Measurements from ENCODE around the gene GABPA. TPM values are rescaled to one million over a fixed set of nuclear protein-coding genes. Genes with fewer than 3 reads are reported as not detected.

The GABPA gene
- polyA plus RNA-seq, 4 donors, result 42.2 to 56.1 (median 54.3) TPM

DNA sequence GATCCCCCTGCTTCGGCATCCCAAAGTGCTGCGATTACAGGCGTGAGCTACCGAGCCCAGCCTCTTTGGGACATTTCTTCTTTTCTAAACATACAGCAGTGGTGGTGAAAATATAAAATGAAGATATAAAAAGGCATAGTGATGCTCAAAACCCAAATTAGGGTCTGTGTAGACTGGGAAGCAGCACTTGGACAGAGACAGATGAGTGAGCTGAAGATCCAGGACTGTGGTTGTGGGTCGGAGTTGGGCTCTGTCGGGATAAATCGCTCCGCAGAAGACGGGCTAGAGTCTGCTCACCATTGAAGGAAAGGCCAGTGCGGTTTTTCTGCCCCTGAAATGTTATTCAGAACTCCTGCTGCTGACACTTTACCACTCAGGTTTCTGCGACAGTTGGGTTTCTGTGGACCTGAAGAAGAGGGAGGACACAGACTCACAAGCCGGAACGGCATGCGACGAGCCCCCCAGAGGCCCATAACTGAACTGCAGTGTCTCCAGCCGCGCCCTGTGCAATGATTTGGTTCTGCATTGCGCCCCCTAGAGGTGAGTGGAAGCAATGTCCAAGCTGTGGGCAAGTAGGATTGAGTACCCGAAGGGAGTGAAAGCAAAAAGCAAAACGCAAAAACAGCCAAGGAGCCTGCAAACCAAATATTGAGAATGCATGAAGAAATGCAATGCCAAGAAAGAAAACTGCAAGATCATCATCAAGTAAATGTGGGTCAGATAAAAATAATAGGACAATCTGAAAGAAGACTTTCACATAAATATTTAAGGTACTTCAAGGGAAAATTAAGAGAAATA is 66.6 kb downstream of the GABPA start:
- peak; percentile 40 to 51 (median 48) for DNase-seq (ENCODE audit: low read depth in 4 of 4, low spot score in 3 of 4)

DNA sequence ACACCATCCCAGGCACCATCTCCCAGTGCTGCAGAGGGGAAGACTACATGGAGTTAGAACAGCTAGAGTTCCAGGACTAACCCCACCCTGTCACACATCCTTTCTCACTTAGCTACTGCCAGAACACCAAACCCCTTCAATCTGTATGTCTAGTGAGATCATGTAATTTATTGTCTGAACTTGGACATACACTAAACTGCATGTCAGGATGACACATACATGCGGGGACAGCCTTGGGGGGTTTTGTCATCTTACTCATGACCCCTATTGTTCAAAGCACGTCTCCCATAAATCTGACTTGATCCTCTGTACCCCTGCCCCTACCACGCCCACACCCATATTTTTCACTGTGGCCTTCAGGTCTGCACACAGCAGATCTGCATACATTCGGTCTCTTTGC is 71.3 kb downstream of the GABPA start:
- DNase-seq (ENCODE audit: low read depth in 4 of 4, low spot score in 3 of 4), result no peak

DNA sequence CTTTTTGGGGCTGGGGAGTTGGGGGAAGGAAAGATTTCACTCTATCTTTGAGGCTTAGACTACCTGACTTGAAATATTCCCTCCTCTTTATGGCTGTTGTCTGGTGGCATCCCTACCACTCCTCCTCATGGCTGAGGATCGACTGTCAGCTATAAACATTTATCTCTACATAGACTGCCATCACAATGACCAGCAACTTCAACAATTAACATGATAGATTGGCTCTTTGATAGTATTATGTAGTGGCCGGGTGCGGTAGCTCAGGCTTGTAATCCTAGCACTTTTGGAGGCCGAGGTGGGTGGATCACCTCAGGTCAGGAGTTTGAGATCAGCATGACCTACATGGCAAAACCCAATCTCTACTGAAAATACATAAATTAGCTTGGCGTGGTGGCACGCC is 72.4 kb downstream of the GABPA start:
- no peak for DNase-seq (ENCODE audit: low read depth in 4 of 4, low spot score in 3 of 4)

DNA sequence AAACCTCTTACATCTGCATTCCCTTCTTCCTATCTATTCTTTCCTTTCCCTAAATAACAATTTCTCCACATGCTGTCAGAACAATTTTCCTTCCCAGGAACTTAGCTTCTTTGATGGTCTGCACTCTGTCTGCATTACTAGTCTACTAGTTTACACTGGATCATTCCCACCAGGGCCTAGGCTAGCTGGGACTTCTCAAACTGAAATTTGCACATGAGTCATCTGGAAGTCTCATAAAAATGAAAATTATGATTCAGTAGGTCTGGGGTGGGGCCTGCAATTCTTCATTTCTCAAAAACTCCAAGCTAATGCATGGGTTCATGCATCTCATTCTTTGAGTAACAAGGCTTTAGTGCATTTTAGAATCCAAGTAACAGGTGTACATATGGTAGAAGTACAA is 74.2 kb downstream of the GABPA start:
- no peak for DNase-seq (ENCODE audit: low read depth in 4 of 4, low spot score in 3 of 4)

DNA sequence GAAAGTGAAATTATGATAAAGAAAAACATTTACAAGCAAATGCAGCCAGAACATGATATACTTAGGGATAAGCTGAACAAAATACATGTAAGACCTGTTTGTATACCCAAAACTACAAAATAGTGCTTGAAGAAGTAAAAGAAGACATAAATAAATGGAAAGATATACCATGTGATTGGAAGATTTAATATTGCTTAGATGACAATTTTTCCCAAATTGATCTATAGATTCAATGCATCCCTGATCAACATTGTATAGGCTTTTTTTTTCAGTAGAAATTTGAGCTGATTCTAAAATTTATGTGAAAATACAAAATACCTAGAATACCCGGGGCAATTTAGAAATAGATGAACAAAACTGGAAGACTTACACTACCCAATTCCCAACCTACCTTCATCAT is 76.4 kb downstream of the GABPA start:
- no peak for DNase-seq (ENCODE audit: low read depth in 4 of 4, low spot score in 3 of 4)

DNA sequence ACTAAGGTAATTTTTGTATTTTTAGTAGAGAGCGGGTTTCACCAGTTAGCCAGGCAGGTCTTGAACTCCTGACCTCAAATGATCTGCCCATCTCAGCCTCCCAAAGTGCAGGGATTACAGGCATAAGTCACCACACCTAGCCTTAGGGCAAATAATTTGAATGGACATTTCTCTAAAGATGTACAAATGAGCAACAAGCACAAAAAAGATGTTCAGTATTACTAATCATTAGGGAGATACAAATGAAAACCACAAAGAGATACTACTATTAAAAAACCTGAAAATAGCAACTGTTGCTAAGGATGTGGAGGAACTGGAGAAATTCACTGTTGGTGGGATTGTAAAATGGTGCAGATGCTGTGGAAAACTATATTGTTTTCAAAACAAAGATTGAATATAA is 79.1 kb downstream of the GABPA start:
- DNase-seq (ENCODE audit: low read depth in 4 of 4, low spot score in 3 of 4), result no peak

DNA sequence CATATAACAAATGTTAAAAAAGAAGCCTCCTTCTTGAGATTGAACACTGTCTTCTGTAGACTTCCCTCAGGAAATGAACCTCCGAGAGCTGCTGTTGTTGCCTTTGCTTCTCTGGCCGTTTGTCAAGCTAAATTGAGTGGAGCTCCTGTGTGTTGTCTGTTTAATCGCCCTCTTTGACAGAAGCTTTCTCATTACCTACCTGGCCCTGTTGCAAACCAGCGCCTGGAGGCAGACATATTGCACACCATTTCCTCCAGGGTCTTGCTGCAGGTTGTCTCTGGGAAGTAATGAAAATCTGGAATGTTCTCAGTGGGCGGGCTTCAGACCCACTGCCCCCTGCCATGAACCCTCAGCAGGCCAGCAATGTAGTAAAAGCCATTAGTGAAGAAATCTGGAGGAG is 83.3 kb downstream of the GABPA start:
- no peak for DNase-seq (ENCODE audit: low read depth in 4 of 4, low spot score in 3 of 4)

DNA sequence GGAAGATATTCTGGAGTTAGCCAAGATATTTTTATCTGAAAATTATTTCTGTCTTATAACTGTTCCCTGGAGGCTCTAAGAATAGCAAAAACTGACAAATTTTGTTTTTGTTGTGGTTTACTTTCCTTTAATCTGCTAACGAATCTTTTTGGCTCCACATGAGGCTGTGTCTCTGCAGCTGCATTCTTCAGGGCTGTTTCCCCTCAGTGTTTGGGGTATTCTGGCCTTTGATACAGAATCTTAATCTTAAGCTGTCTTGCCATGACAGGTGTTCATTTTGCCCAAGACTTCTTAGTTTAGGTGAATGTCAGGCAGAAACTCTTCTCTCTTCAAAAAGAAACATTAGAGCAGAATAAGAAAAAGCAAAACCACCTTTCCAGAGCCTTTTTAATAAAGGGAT is 83.8 kb downstream of the GABPA start:
- DNase-seq (ENCODE audit: low read depth in 4 of 4, low spot score in 3 of 4), result no peak

Other genes with a start within 250 kb of the GABPA start
- gene MRPL39, start 127.5 kb upstream of the GABPA start, polyA plus RNA-seq (ENCODE audit: insufficient read length in 4 of 4), result 10 to 100 TPM; 37.5 to 51.5 (median 47.1) TPM
- gene JAM2, start 95.7 kb upstream of the GABPA start, polyA plus RNA-seq (ENCODE audit: insufficient read length in 4 of 4), result 10 to 100 TPM; 12.0 to 14.6 (median 13.1) TPM
- 100 to 1,000 TPM; 238 to 266 (median 256) TPM for gene ATP5PF, start 68 bp upstream of the GABPA start, polyA plus RNA-seq (ENCODE audit: insufficient read length in 4 of 4)

Measured in right renal pelvis (tissue), 4 donors.